ENCODE data around the gene TNFSF11.

The TNFSF11 gene

GRCh38 chr13:42595253-42595571, 21.3 kb downstream of the TNFSF11 start:
- Histone ChIP-seq H3F3A (ENCODE audit: insufficient read depth, low read length) (no peaks in the 10 kb centered on the region), H3K79me2 (ENCODE audit: insufficient read depth, low read length) (no peaks in the 10 kb centered on the region), H3K36me3 (ENCODE audit: insufficient read depth, low read length) (no peaks in the 10 kb centered on the region), H3K27ac (ENCODE audit: low read depth, low read length, poor library complexity, severe bottlenecking) (no peak overlapping the region), H3K27me3 (ENCODE audit: insufficient read depth, low read length) (no peaks in the 10 kb centered on the region), H3K9me3 (ENCODE audit: low read length) (no peaks in the 10 kb centered on the region), H2AFZ (ENCODE audit: low read length) (no peak overlapping the region), H4K20me1 (ENCODE audit: insufficient read depth, low read length) (no peaks in the 10 kb centered on the region), H3K4me1 (ENCODE audit: insufficient read depth, low read length, severe bottlenecking) (no peaks in the 10 kb centered on the region), H3K9ac (ENCODE audit: low read length) (no peak overlapping the region), H3K4me3 (ENCODE audit: low read depth, low read length, poor library complexity, severe bottlenecking) (no peak overlapping the region), H3K9me2 (ENCODE audit: low read depth, low read length) (no peaks in the 10 kb centered on the region), H3K4me2 (ENCODE audit: low read length) (no peak overlapping the region)
- TF ChIP-seq EZH2 (IDR thresholded peaks at IDR 0.05; ENCODE audit: borderline replicate concordance, low read length) (no peak), CTCF (IDR thresholded peaks at IDR 0.05; ENCODE audit: low read length) (no peak)

- no peaks in the 10 kb centered on the region for H3K36me3 ChIP-seq (ENCODE audit: insufficient read depth, low read length)
- no peaks in the 10 kb centered on the region for H3F3A ChIP-seq (ENCODE audit: insufficient read depth, low read length)
- H3K9ac ChIP-seq (ENCODE audit: low read length) = no peak overlapping the region
- H2AFZ ChIP-seq (ENCODE audit: low read length) = no peak overlapping the region
- no peaks in the 10 kb centered on the region for H3K9me2 ChIP-seq (ENCODE audit: low read depth, low read length)
- no peaks in the 10 kb centered on the region for H3K79me2 ChIP-seq (ENCODE audit: insufficient read depth, low read length)
- H4K20me1 ChIP-seq (ENCODE audit: insufficient read depth, low read length) = no peaks in the 10 kb centered on the region
- TF ChIP-seq EZH2 (IDR thresholded peaks at IDR 0.05; ENCODE audit: borderline replicate concordance, low read length) (no peak), CTCF (IDR thresholded peaks at IDR 0.05; ENCODE audit: low read length) (no peak)
- no peak overlapping the region for H3K4me3 ChIP-seq (ENCODE audit: low read depth, low read length, poor library complexity, severe bottlenecking)
- H3K27me3 ChIP-seq (ENCODE audit: insufficient read depth, low read length) = no peaks in the 10 kb centered on the region
- no peaks in the 10 kb centered on the region for H3K9me3 ChIP-seq (ENCODE audit: low read length)
- H3K27ac ChIP-seq (ENCODE audit: low read depth, low read length, poor library complexity, severe bottlenecking) = no peak overlapping the region
- no peaks in the 10 kb centered on the region for H3K4me1 ChIP-seq (ENCODE audit: insufficient read depth, low read length, severe bottlenecking)
- no peak overlapping the region for H3K4me2 ChIP-seq (ENCODE audit: low read length)
Measured at GRCh38 chr13:42597505-42597904, 23.6 kb downstream of the TNFSF11 start.

GRCh38 chr13:42600943-42601342, 27.0 kb downstream of the TNFSF11 start:
- Histone ChIP-seq H4K20me1 (ENCODE audit: insufficient read depth, low read length) (no peaks in the 10 kb centered on the region), H3K4me1 (ENCODE audit: insufficient read depth, low read length, severe bottlenecking) (no peaks in the 10 kb centered on the region), H3K9me2 (ENCODE audit: low read depth, low read length) (no peaks in the 10 kb centered on the region), H3K27ac (ENCODE audit: low read depth, low read length, poor library complexity, severe bottlenecking) (no peak overlapping the region), H3F3A (ENCODE audit: insufficient read depth, low read length) (no peaks in the 10 kb centered on the region), H3K9ac (ENCODE audit: low read length) (no peak overlapping the region), H3K4me2 (ENCODE audit: low read length) (no peak overlapping the region), H3K36me3 (ENCODE audit: insufficient read depth, low read length) (no peaks in the 10 kb centered on the region), H3K79me2 (ENCODE audit: insufficient read depth, low read length) (no peaks in the 10 kb centered on the region), H3K4me3 (ENCODE audit: low read depth, low read length, poor library complexity, severe bottlenecking) (no peak overlapping the region), H2AFZ (ENCODE audit: low read length) (no peak overlapping the region), H3K27me3 (ENCODE audit: insufficient read depth, low read length) (no peaks in the 10 kb centered on the region), H3K9me3 (ENCODE audit: low read length) (no peaks in the 10 kb centered on the region)
- no peak for TF ChIP-seq EZH2 (IDR thresholded peaks at IDR 0.05; ENCODE audit: borderline replicate concordance, low read length)
- TF ChIP-seq CTCF (IDR thresholded peaks at IDR 0.05; ENCODE audit: low read length) = no peak

Measured in OCI-LY1 (cell line).